ENCODE data around the gene RTP5. TPM values are rescaled to one million over a fixed set of nuclear protein-coding genes. Genes with fewer than 3 reads are reported as not detected.

The RTP5 gene
- total and polyA plus RNA-seq, 2 of the 8 experiments (the other 6 are each of a cell fraction or from before 2014, with no cell fraction given), result not detected

DNA sequence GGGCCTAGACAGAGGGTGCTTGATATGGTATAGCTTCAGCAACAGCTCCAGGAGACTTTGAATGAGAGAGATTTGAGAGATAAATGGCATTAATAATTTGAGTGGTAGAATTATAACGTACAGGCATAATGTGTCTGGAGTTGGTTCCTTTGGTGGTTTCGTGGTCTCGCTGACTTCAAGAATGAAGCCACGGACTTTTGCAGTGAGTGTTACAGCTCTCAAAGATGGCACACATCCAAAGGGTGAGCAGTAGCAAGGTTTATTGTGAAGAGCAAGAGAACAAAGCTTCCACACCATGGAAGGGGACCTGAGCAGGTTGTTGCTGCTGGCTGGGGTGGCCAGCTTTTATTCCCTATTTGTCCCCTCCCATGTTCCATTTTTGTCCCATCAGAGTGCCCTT is 33.9 kb upstream of the RTP5 start:
- Histone ChIP-seq H2BK5ac (ENCODE audit: low read depth, low read length) (no peak overlapping the region), H3K4me1 (replicated peaks in 1 of 4; ENCODE audit: control insufficient read depth in 3 of 4, insufficient read depth in 4 of 4, low read length in 3 of 4) (no peaks in the 10 kb centered on the region), H3K23ac (ENCODE audit: insufficient read length) (no peak overlapping the region), H3K27me3 (replicated peaks in 1 of 4; ENCODE audit: control insufficient read depth in 3 of 4, extremely low read depth in 1 of 4, insufficient read depth in 3 of 4, low read length in 3 of 4) (no peaks in the 10 kb centered on the region), H4K5ac (ENCODE audit: insufficient read length, low read depth, low read length) (no peak overlapping the region), H3K18ac (ENCODE audit: extremely low read depth, low read length) (no peak overlapping the region), H3K9me3 (ENCODE audit: insufficient read depth in 2 of 2, low read depth in 1 of 2, low read length in 1 of 2) (no peaks in the 10 kb centered on the region), H3K23me2 (ENCODE audit: low read depth, low read length) (no peaks in the 10 kb centered on the region), H3K56ac (replicated peaks; ENCODE audit: insufficient read length, low read depth, low read length) (no peak overlapping the region), H2BK120ac (replicated peaks; ENCODE audit: low read depth, low read length) (no peak overlapping the region), H2BK20ac (ENCODE audit: low read length) (no peak overlapping the region), H4K91ac (replicated peaks; ENCODE audit: insufficient read length, low read length) (no peak overlapping the region), H3K14ac (ENCODE audit: insufficient read length) (no peak overlapping the region), H3K36me3 (ENCODE audit: control insufficient read depth in 2 of 4, insufficient read depth in 4 of 4, low read length in 3 of 4) (no peaks in the 10 kb centered on the region), H3K9ac (replicated peaks in 1 of 4; ENCODE audit: extremely low read depth in 1 of 4, low read depth in 3 of 4, low read length in 3 of 4) (no peak overlapping the region), H3K79me1 (ENCODE audit: low read depth, low read length) (no peaks in the 10 kb centered on the region), H3K4me3 (ENCODE audit: extremely low read depth in 1 of 4, insufficient read depth in 2 of 4, low read depth in 3 of 4, low read length in 4 of 4) (no peak overlapping the region), H3K4me2 (ENCODE audit: insufficient read depth in 1 of 2, low read depth in 2 of 2, low read length in 2 of 2) (no peak overlapping the region), H4K8ac (ENCODE audit: extremely low read depth, insufficient read depth, low read length) (no peak overlapping the region), H3K79me2 (ENCODE audit: control insufficient read depth in 1 of 2, insufficient read depth in 2 of 2, low read length in 2 of 2) (no peaks in the 10 kb centered on the region), H3K27ac (ENCODE audit: low read depth, low read length) (no peak overlapping the region), H2BK12ac (ENCODE audit: low read depth, low read length) (no peak overlapping the region), H4K20me1 (replicated peaks in 1 of 2; ENCODE audit: control insufficient read depth in 1 of 2, insufficient read depth in 2 of 2, low read length in 2 of 2) (no peaks in the 10 kb centered on the region), H2BK15ac (ENCODE audit: low read length) (no peak overlapping the region), H2AFZ (ENCODE audit: low read length) (no peak overlapping the region), H3K4ac (replicated peaks; ENCODE audit: insufficient read length, low read depth, low read length) (no peak overlapping the region), H2AK5ac (ENCODE audit: low read depth, low read length) (no peak overlapping the region)
- POLR2A ChIA-PET (ENCODE audit: partially characterized antibody), result no interaction called here
- WGBS, 2 experiments (ENCODE audit: extremely low coverage in 1 of 2, insufficient coverage in 1 of 2, insufficient read length in 1 of 2, insufficient replicate concordance in 2 of 2, low coverage in 1 of 2, low lambda C conversion rate in 2 of 2, missing lambda C conversion rate in 1 of 2), result 83% methylated on average over 4 of the region's 4 CpGs; no CpG with 5 or more reads in 1 of the 2 experiments
- CTCF ChIA-PET (ENCODE audit: partially characterized antibody), result interaction anchor here (1.3 to 2.4 kb wide), 3 partner anchors 9 to 43 kb away, joined by 5 to 9 read pairs (median 6); no protein-coding TSS in a partner anchor
- FAIRE-seq (no peak), DNase-seq (ENCODE audit: low read depth in 1 of 2, low spot score in 2 of 2) (no peak)
- TF ChIP-seq ASH2L (IDR thresholded peaks at IDR 0.05; ENCODE audit: low read length) (no peak), RXRA (IDR thresholded peaks at IDR 0.05; ENCODE audit: insufficient read depth, low read depth, low read length) (no peak), SIN3A (conservative IDR thresholded peaks at IDR 0.05 in 1 of 2, IDR thresholded peaks at IDR 0.05 in 1 of 2; ENCODE audit: low read depth in 1 of 2, low read length in 2 of 2) (no peak), TCF12 (IDR thresholded peaks at IDR 0.05; ENCODE audit: low read depth, low read length) (no peak), TBP (IDR thresholded peaks at IDR 0.05; ENCODE audit: low read depth, low read length) (no peak), BACH1 (IDR thresholded peaks at IDR 0.05; ENCODE audit: low read length) (no peak), FOSL1 (IDR thresholded peaks at IDR 0.05; ENCODE audit: insufficient read depth, low read depth, low read length) (no peak), MAFK (IDR thresholded peaks at IDR 0.05; ENCODE audit: low read depth, low read length) (no peak), SP4 (IDR thresholded peaks at IDR 0.05; ENCODE audit: low read length) (no peak), KDM1A (IDR thresholded peaks at IDR 0.05; ENCODE audit: borderline replicate concordance, low read length) (no peak), BCL11A (IDR thresholded peaks at IDR 0.05; ENCODE audit: low read depth in 2 of 2, low read length in 2 of 2) (no peak), KDM5A (IDR thresholded peaks at IDR 0.05; ENCODE audit: low read length) (no peak), NANOG (IDR thresholded peaks at IDR 0.05; ENCODE audit: insufficient read depth, low read depth, low read length, poor library complexity, severe bottlenecking) (no peak), EGR1 (IDR thresholded peaks at IDR 0.05; ENCODE audit: borderline replicate concordance, low read depth, low read length) (no peak)
- TF ChIP-seq, protein P1, sequence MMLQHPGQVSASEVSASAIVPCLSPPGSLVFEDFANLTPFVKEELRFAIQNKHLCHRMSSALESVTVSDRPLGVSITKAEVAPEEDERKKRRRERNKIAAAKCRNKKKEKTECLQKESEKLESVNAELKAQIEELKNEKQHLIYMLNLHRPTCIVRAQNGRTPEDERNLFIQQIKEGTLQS (IDR thresholded peaks at IDR 0.05; ENCODE audit: insufficient read depth, low read depth, low read length), result no peak
